Subcutaneous adipose tissue (tissue), 4 donors: ENCODE measurements around the gene OTUB1. TPM values are rescaled to one million over a fixed set of nuclear protein-coding genes. Genes with fewer than 3 reads are reported as not detected.

Experiments
- CTCF ChIP-seq: fragments of 450-650 bp; IDR thresholded peaks from one replicate; pipeline ENCODE4 v1.5.1; 2016; ENCODE audit warnings: low read depth, mild to moderate bottlenecking, control low read depth, antibody characterized with exemption, moderate library complexity
- total RNA-seq, 4 donors: library from RNA; depleted of rRNA; stranded (reverse); fragments of >200 nt; gene quantifications; one replicate each; pipeline ENCODE4 v1.1.0, GENCODE V29; 2016

Gene OTUB1
- total RNA-seq, 4 donors from 2014 or later, result 41.6 to 49.1 (median 44.4) TPM

GRCh38 chr11:63986932-63987513, 785 bp downstream of the OTUB1 start:
- no peak for TF ChIP-seq CTCF

GRCh38 chr11:63991558-63991957, 5.3 kb downstream of the OTUB1 start:
- TF ChIP-seq CTCF, result no peak

GRCh38 chr11:63993100-63993499, 6.9 kb downstream of the OTUB1 start:
- TF ChIP-seq CTCF, result no peak

GRCh38 chr11:63993993-63994392, 7.8 kb downstream of the OTUB1 start:
- no peak for TF ChIP-seq CTCF

GRCh38 chr11:63996512-63996911, 10.3 kb downstream of the OTUB1 start:
- no peak for TF ChIP-seq CTCF

- TF ChIP-seq CTCF, result no peak
Measured at GRCh38 chr11:63997104-63997700, 11.0 kb downstream of the OTUB1 start.

GRCh38 chr11:63997801-63998337, 11.6 kb downstream of the OTUB1 start:
- TF ChIP-seq CTCF, result no peak
